NT2/D1 (cell line): ENCODE measurements around the gene RTP3.

Experiments used
- SUZ12 ChIP-seq: IDR thresholded peaks from 2 replicates; pipeline ENCODE4 v1.6.1; 2011; ENCODE audit not compliant: insufficient read length, insufficient read depth; ENCODE audit errors: extremely low read depth
- YY1 ChIP-seq: IDR thresholded peaks from 2 replicates; pipeline ENCODE4 v1.6.1; 2011; ENCODE audit not compliant: insufficient read length, insufficient read depth
- ZNF274 ChIP-seq: IDR thresholded peaks from 2 replicates; pipeline ENCODE4 v1.6.1; 2011; ENCODE audit warnings: mild to moderate bottlenecking, low read depth, low read length

DNA sequence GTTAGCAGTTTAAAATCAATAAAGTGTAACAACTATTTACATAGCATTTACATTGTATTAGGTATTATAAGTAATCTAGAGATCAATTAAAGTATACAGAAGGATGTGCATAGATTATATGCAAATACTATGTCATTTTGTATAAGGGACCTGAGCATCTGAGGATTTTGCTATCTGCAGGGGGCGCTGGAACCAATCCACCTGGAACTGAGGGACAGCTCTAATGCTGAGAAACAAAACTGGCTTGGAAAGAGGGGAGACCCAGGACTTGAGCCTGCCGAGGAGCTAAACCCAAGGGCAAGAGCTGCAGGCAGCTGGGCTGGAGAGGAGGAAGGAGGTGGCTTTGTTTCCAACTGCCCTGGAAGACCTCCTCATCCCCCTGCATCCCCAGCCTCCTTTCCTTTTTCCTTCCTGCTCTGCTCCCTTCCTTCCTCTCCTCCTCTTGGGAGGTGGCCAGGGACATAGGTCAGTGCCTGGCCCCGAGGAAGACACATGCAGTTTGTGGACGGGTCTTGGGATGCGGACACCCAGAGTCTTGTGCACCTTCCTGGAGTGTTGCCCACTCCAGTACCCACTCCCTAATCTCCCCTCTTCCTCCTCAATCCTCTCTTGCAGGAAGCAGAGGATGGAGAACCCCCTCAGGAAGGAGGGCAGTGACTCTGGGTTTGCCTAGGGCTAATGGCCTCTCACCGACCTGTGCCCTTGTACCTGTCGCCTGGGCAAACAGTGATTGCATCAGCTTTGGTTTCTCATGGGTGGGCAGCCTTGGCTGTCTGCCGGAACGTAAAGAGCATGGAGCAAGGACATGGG is 825 bp upstream of the RTP3 start:
- TF ChIP-seq YY1, result no peak
- TF ChIP-seq ZNF274, result no peak
- TF ChIP-seq SUZ12, result no peak
